ENCODE results near the gene GFAP. TPM values are rescaled to one million over a fixed set of nuclear protein-coding genes. Genes with fewer than 3 reads are reported as not detected.

Gene GFAP
- total RNA-seq, 1 donor from 2014 or later = 4.1 TPM

- DNase-seq = no peak
Measured at GRCh38 chr17:44912763-44913544, 2.3 kb downstream of the GFAP start.

GRCh38 chr17:44911133-44912001 lies 3.9 kb downstream of the GFAP start:
- Histone ChIP-seq H3K36me3 (no peaks in the 10 kb centered on the region), H3K4me3 (peak overlapping the region; percentile 59), H3K9me3 (replicated peaks) (no peaks in the 10 kb centered on the region), H3K27me3 (ENCODE audit: low read depth) (peaks cover 49% of the 10 kb centered on the region), H3K4me1 (peaks cover 21% of the 10 kb centered on the region), H3K27ac (replicated peaks) (peak overlapping the region; percentile 58)
- intact Hi-C loops (cut with micrococcal nuclease) = no loop called here
- peak; percentile 67 for TF ChIP-seq CTCF (IDR thresholded peaks at IDR 0.05; ENCODE audit: borderline replicate concordance)
- peak; percentile 58 for DNase-seq

More at GRCh38 chr17:44912763-44913544, 2.3 kb downstream of the GFAP start:
- Histone ChIP-seq H3K27me3 (ENCODE audit: low read depth) (peaks cover 49% of the 10 kb centered on the region), H3K4me3 (no peak overlapping the region), H3K36me3 (no peaks in the 10 kb centered on the region), H3K27ac (replicated peaks) (no peak overlapping the region), H3K4me1 (peaks cover 36% of the 10 kb centered on the region), H3K9me3 (replicated peaks) (no peaks in the 10 kb centered on the region)
- TF ChIP-seq CTCF (IDR thresholded peaks at IDR 0.05; ENCODE audit: borderline replicate concordance) = no peak
- intact Hi-C loops (cut with micrococcal nuclease) = no loop called here

- Histone ChIP-seq H3K4me3 (peak overlapping the region; percentile 59), H3K4me1 (peaks cover 12% of the 10 kb centered on the region), H3K36me3 (no peaks in the 10 kb centered on the region), H3K27me3 (ENCODE audit: low read depth) (peaks cover 48% of the 10 kb centered on the region), H3K27ac (replicated peaks) (no peak overlapping the region), H3K9me3 (replicated peaks) (no peaks in the 10 kb centered on the region)
- TF ChIP-seq CTCF (IDR thresholded peaks at IDR 0.05; ENCODE audit: borderline replicate concordance) = no peak
- DNase-seq = no peak
- intact Hi-C loops (cut with micrococcal nuclease) = no loop called here
Measured at GRCh38 chr17:44910231-44911106, 4.8 kb downstream of the GFAP start.

GRCh38 chr17:44909681-44910144 lies 5.6 kb downstream of the GFAP start:
- no peak for TF ChIP-seq CTCF (IDR thresholded peaks at IDR 0.05; ENCODE audit: borderline replicate concordance)
- peaks cover 12% of the 10 kb centered on the region for H3K4me1 ChIP-seq
- no peak overlapping the region for H3K4me3 ChIP-seq
- no peaks in the 10 kb centered on the region for H3K36me3 ChIP-seq
- peaks cover 40% of the 10 kb centered on the region for H3K27me3 ChIP-seq (ENCODE audit: low read depth)
- intact Hi-C loops (cut with micrococcal nuclease) = no loop called here
- DNase-seq = no peak
- H3K9me3 ChIP-seq (replicated peaks) = no peaks in the 10 kb centered on the region
- no peak overlapping the region for H3K27ac ChIP-seq (replicated peaks)

Measured in left ventricle myocardium inferior (tissue), 1 donor.